ENCODE data around the gene VN1R5.

VN1R5 gene

GRCh38 chr1:247300491-247301175 is 44.8 kb downstream of the VN1R5 start:
- DNase-seq (ENCODE audit: low spot score): no peak

GRCh38 chr1:247301176-247301540 is 45.3 kb downstream of the VN1R5 start:
- DNase-seq (ENCODE audit: low spot score): no peak

GRCh38 chr1:247303216-247303615 is 47.3 kb downstream of the VN1R5 start:
- DNase-seq (ENCODE audit: low spot score): no peak

- no peak for DNase-seq (ENCODE audit: low spot score)
Measured at GRCh38 chr1:247304031-247304430, 48.2 kb downstream of the VN1R5 start.
